WTC11 (cell line): ENCODE data around the gene TNS4. TPM values are rescaled to one million over a fixed set of nuclear protein-coding genes. Genes with fewer than 3 reads are reported as not detected.

Experiments used
- ATAC-seq: fragments of 200-7000 bp; cut with Tn5 transposase; 2 replicates; pipeline ENCODE4 v1.10.0; 2021; ENCODE audit warnings: mild to moderate bottlenecking, moderate library complexity
- CTCF ChIA-PET: fragments of 300-600 bp; sonication (Branson Sonifier 250); formaldehyde crosslinking; loops from one replicate; lab custom pipeline; 2021; ENCODE audit warnings: antibody characterized with exemption; lab: Charles Lee
- POLR2A ChIA-PET: fragments of 350-600 bp; sonication (Branson Sonifier 250); formaldehyde crosslinking; loops from one replicate; lab custom pipeline; 2021; ENCODE audit warnings: antibody characterized with exemption; lab: Charles Lee
- DNase-seq: peaks from one replicate; pipeline ENCODE4 v3.0.0; 2021; ENCODE audit warnings: low spot score
- H3K27ac Mint-ChIP-seq: 2 replicates; pipeline ENCODE4 v1.8.0; 2021; ENCODE audit warnings: mixed read lengths
- H3K27me3 Mint-ChIP-seq: 2 replicates; pipeline ENCODE4 v1.8.0; 2021; ENCODE audit warnings: low read depth, mild to moderate bottlenecking, moderate library complexity, mixed read lengths
- H3K36me3 Mint-ChIP-seq: 2 replicates; pipeline ENCODE4 v1.8.0; 2021; ENCODE audit warnings: mixed read lengths
- H3K4me1 Mint-ChIP-seq: 2 replicates; pipeline ENCODE4 v1.8.0; 2022; ENCODE audit warnings: mixed read lengths
- H3K4me3 Mint-ChIP-seq: 2 replicates; pipeline ENCODE4 v1.8.0; 2021; ENCODE audit warnings: mild to moderate bottlenecking, moderate library complexity, mixed read lengths
- H3K9me3 Mint-ChIP-seq: 2 replicates; pipeline ENCODE4 v1.8.0; 2021; ENCODE audit warnings: mixed read lengths
- ESRRA ChIP-seq: sonication (generic); formaldehyde crosslinking; IDR thresholded peaks from 2 replicates; pipeline ENCODE4 v1.8.1; 2022; ENCODE audit warnings: mild to moderate bottlenecking, missing genetic modification reagents, borderline replicate concordance
- FOXJ3 ChIP-seq: sonication (generic); formaldehyde crosslinking; IDR thresholded peaks from 2 replicates; pipeline ENCODE4 v1.9.0; 2021; ENCODE audit warnings: missing genetic modification reagents, mild to moderate bottlenecking, borderline replicate concordance
- FOXK1 ChIP-seq: sonication (generic); formaldehyde crosslinking; IDR thresholded peaks from 2 replicates; pipeline ENCODE4 v1.8.0; 2022; ENCODE audit warnings: mild to moderate bottlenecking, moderate library complexity, missing genetic modification reagents
- IRF2 ChIP-seq: sonication (generic); formaldehyde crosslinking; IDR thresholded peaks from 2 replicates; pipeline ENCODE4 v1.8.0; 2022; ENCODE audit warnings: low read depth, missing genetic modification reagents, borderline replicate concordance
- NR3C1 ChIP-seq: sonication (generic); formaldehyde crosslinking; conservative IDR thresholded peaks from 2 replicates; pipeline ENCODE4 v1.8.1; 2023; ENCODE audit warnings: low read depth, mild to moderate bottlenecking, missing genetic modification reagents
- OVOL2 ChIP-seq: fragments of 250-450 bp; sonication (Bioruptor Pico); IDR thresholded peaks from 2 replicates; pipeline ENCODE4 v1.9.0; 2021; ENCODE audit warnings: mild to moderate bottlenecking, borderline replicate concordance
- RORB ChIP-seq: fragments of 250-450 bp; sonication (Bioruptor Pico); IDR thresholded peaks from 2 replicates; pipeline ENCODE4 v1.9.0; 2021; ENCODE audit warnings: mild to moderate bottlenecking
- TEAD4 ChIP-seq: sonication (generic); formaldehyde crosslinking; IDR thresholded peaks from 2 replicates; pipeline ENCODE4 v1.8.0; 2022; ENCODE audit warnings: mild to moderate bottlenecking, missing genetic modification reagents
- ZNF263 ChIP-seq: sonication (generic); formaldehyde crosslinking; IDR thresholded peaks from 2 replicates; pipeline ENCODE4 v1.8.1; 2022; ENCODE audit warnings: low read depth, mild to moderate bottlenecking, moderate library complexity, missing genetic modification reagents
- ZNF317 ChIP-seq: sonication (generic); formaldehyde crosslinking; IDR thresholded peaks from 2 replicates; pipeline ENCODE4 v1.8.1; 2023; ENCODE audit warnings: low read depth, mild to moderate bottlenecking, moderate library complexity, missing genetic modification reagents, borderline replicate concordance
- total RNA-seq: library from RNA; stranded (reverse); gene quantifications from 3 replicates; pipeline ENCODE4 v1.2.3, GENCODE V29; 2021
- TF ChIP-seq, protein P1 (sequence below): sonication (generic); formaldehyde crosslinking; IDR thresholded peaks from 2 replicates; pipeline ENCODE4 v1.8.1; 2022; ENCODE audit warnings: mild to moderate bottlenecking, missing genetic modification reagents, moderate library complexity, borderline replicate concordance
- TF ChIP-seq, protein P2 (sequence below): sonication (generic); formaldehyde crosslinking; IDR thresholded peaks from 2 replicates; pipeline ENCODE4 v1.8.1; 2022; ENCODE audit warnings: low read depth, mild to moderate bottlenecking, moderate library complexity, missing genetic modification reagents, borderline replicate concordance
- TF ChIP-seq, protein P3 (sequence below): fragments of 250-450 bp; sonication (Bioruptor Pico); conservative IDR thresholded peaks from 2 replicates; pipeline ENCODE4 v1.9.0; 2021; ENCODE audit warnings: mild to moderate bottlenecking
- TF ChIP-seq, protein P4 (sequence below): sonication (generic); formaldehyde crosslinking; IDR thresholded peaks from 2 replicates; pipeline ENCODE4 v1.8.1; 2023; ENCODE audit warnings: mild to moderate bottlenecking, missing genetic modification reagents, moderate library complexity
- TF ChIP-seq, protein P5 (sequence below): sonication (generic); formaldehyde crosslinking; IDR thresholded peaks from 2 replicates; pipeline ENCODE4 v1.8.0; 2023; ENCODE audit warnings: missing genetic modification reagents
- TF ChIP-seq, protein P6 (sequence below): sonication (generic); formaldehyde crosslinking; IDR thresholded peaks from 2 replicates; pipeline ENCODE4 v1.8.0; 2022; ENCODE audit warnings: mild to moderate bottlenecking, missing genetic modification reagents
- TF ChIP-seq, protein P7 (sequence below): sonication (generic); formaldehyde crosslinking; IDR thresholded peaks from 2 replicates; pipeline ENCODE4 v1.8.0; 2023; ENCODE audit warnings: missing genetic modification reagents, mild to moderate bottlenecking, borderline replicate concordance

TNS4 gene
- total RNA-seq, 1 experiment from 2014 or later = 0.87 TPM

DNA sequence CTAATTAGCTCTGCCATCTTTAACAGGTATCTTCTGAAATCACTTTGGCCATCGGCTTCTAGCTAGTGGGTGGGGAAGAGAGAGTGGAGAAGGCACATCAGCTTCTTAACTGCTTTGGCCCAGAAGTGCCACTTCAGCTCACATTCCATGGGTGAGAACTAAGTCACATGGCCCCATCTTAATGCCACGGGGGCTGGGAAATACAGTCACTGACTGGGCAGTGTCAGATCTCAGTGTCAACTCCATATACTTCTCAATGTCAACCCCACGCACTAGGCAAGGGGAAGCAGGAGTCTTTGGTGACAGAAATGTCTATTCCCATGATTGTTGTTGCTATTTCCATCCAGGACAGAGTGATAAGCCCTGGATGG is 34.5 kb upstream of the TNS4 start:
- Mint-ChIP-seq H3K27me3 (no peaks in the 10 kb centered on the region; the same call in 1 of the 2 replicates), H3K4me1 (peaks cover 16% of the 10 kb centered on the region), H3K36me3 (no peaks in the 10 kb centered on the region), H3K9me3 (no peaks in the 10 kb centered on the region), H3K27ac (no peak overlapping the region), H3K4me3 (no peak overlapping the region)
- ChIA-PET POLR2A (interaction anchor here (0.7 kb wide), 1 partner anchor 60 kb away, joined by 12 read pairs; no protein-coding TSS in a partner anchor), CTCF (interaction anchor here (0.9 to 9.6 kb wide), 11 partner anchors 12 to 181 kb away, joined by 3 to 127 read pairs (median 49); partner anchors contain the start of genes CCR7, GJD3 and IGFBP4)
- ATAC-seq (no peak), DNase-seq (no peak)
- no peak for TF ChIP-seq TEAD4
- TF ChIP-seq, protein P1, sequence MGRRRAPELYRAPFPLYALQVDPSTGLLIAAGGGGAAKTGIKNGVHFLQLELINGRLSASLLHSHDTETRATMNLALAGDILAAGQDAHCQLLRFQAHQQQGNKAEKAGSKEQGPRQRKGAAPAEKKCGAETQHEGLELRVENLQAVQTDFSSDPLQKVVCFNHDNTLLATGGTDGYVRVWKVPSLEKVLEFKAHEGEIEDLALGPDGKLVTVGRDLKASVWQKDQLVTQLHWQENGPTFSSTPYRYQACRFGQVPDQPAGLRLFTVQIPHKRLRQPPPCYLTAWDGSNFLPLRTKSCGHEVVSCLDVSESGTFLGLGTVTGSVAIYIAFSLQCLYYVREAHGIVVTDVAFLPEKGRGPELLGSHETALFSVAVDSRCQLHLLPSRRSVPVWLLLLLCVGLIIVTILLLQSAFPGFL (CRISPR knock-in tag) = no peak
- TF ChIP-seq, protein P2, sequence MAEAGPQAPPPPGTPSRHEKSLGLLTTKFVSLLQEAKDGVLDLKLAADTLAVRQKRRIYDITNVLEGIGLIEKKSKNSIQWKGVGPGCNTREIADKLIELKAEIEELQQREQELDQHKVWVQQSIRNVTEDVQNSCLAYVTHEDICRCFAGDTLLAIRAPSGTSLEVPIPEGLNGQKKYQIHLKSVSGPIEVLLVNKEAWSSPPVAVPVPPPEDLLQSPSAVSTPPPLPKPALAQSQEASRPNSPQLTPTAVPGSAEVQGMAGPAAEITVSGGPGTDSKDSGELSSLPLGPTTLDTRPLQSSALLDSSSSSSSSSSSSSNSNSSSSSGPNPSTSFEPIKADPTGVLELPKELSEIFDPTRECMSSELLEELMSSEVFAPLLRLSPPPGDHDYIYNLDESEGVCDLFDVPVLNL (CRISPR knock-in tag) = no peak
- TF ChIP-seq, protein P3, sequence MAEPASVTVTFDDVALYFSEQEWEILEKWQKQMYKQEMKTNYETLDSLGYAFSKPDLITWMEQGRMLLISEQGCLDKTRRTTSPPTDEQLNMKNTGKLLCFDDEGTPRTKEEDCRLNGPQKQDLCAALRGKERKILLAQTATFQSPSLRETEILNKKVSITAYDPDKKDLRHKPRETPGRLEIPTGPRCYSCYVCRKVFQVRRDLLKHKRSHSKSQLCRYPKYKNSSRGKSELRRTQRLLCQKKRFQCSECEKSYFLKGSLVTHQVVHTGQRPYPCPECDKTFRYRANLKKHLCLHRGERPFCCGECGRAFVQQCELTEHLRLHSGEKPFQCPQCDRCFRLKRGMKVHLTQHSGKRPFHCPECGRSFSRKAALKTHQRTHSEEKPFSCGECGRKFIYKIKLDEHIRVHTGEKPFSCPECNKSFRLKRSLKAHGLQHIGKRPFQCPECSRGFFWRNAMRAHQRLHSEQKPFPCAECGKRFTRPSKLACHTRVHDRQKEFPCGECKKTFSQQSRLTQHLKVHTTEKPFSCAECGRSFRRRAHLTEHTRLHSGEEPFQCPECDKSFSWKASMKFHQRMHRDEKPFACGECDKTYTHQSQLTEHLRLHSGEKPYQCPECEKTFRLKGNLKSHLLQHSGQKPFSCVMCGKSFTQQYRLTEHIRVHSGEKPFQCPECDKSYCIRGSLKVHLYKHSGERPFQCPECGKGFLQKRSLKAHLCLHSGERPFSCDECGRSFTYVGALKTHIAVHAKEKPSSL = no peak
- no peak for TF ChIP-seq ZNF317 (CRISPR knock-in tag)
- no peak for TF ChIP-seq OVOL2 (CRISPR knock-in tag)
- no peak for TF ChIP-seq NR3C1
- TF ChIP-seq IRF2 (CRISPR knock-in tag) = no peak
- TF ChIP-seq FOXJ3 (CRISPR knock-in tag) = no peak
- TF ChIP-seq, protein P4, sequence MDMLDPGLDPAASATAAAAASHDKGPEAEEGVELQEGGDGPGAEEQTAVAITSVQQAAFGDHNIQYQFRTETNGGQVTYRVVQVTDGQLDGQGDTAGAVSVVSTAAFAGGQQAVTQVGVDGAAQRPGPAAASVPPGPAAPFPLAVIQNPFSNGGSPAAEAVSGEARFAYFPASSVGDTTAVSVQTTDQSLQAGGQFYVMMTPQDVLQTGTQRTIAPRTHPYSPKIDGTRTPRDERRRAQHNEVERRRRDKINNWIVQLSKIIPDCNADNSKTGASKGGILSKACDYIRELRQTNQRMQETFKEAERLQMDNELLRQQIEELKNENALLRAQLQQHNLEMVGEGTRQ (CRISPR knock-in tag) = no peak
- TF ChIP-seq, protein P5, sequence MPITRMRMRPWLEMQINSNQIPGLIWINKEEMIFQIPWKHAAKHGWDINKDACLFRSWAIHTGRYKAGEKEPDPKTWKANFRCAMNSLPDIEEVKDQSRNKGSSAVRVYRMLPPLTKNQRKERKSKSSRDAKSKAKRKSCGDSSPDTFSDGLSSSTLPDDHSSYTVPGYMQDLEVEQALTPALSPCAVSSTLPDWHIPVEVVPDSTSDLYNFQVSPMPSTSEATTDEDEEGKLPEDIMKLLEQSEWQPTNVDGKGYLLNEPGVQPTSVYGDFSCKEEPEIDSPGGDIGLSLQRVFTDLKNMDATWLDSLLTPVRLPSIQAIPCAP (CRISPR knock-in tag) = no peak
- no peak for TF ChIP-seq RORB (CRISPR knock-in tag)
- TF ChIP-seq ESRRA (CRISPR knock-in tag) = no peak
- no peak for TF ChIP-seq FOXK1 (CRISPR knock-in tag)
- TF ChIP-seq, protein P6, sequence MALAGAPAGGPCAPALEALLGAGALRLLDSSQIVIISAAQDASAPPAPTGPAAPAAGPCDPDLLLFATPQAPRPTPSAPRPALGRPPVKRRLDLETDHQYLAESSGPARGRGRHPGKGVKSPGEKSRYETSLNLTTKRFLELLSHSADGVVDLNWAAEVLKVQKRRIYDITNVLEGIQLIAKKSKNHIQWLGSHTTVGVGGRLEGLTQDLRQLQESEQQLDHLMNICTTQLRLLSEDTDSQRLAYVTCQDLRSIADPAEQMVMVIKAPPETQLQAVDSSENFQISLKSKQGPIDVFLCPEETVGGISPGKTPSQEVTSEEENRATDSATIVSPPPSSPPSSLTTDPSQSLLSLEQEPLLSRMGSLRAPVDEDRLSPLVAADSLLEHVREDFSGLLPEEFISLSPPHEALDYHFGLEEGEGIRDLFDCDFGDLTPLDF (CRISPR knock-in tag) = no peak
- no peak for TF ChIP-seq ZNF263 (CRISPR knock-in tag)
- TF ChIP-seq, protein P7, sequence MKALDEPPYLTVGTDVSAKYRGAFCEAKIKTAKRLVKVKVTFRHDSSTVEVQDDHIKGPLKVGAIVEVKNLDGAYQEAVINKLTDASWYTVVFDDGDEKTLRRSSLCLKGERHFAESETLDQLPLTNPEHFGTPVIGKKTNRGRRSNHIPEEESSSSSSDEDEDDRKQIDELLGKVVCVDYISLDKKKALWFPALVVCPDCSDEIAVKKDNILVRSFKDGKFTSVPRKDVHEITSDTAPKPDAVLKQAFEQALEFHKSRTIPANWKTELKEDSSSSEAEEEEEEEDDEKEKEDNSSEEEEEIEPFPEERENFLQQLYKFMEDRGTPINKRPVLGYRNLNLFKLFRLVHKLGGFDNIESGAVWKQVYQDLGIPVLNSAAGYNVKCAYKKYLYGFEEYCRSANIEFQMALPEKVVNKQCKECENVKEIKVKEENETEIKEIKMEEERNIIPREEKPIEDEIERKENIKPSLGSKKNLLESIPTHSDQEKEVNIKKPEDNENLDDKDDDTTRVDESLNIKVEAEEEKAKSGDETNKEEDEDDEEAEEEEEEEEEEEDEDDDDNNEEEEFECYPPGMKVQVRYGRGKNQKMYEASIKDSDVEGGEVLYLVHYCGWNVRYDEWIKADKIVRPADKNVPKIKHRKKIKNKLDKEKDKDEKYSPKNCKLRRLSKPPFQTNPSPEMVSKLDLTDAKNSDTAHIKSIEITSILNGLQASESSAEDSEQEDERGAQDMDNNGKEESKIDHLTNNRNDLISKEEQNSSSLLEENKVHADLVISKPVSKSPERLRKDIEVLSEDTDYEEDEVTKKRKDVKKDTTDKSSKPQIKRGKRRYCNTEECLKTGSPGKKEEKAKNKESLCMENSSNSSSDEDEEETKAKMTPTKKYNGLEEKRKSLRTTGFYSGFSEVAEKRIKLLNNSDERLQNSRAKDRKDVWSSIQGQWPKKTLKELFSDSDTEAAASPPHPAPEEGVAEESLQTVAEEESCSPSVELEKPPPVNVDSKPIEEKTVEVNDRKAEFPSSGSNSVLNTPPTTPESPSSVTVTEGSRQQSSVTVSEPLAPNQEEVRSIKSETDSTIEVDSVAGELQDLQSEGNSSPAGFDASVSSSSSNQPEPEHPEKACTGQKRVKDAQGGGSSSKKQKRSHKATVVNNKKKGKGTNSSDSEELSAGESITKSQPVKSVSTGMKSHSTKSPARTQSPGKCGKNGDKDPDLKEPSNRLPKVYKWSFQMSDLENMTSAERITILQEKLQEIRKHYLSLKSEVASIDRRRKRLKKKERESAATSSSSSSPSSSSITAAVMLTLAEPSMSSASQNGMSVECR (CRISPR knock-in tag) = no peak
